GM23248 (cell line): ENCODE results near the gene FSTL3.

Experiments
- EZH2 ChIP-seq: fragments of 200-600 bp; sonication (generic); IDR thresholded peaks from 2 replicates; pipeline ENCODE4 v1.6.1; 2018; ENCODE audit warnings: antibody characterized with exemption, mild to moderate bottlenecking; ENCODE audit not compliant: insufficient read depth, poor library complexity, severe bottlenecking
- EZH2phosphoT487 ChIP-seq: fragments of 200-600 bp; sonication (generic); IDR thresholded peaks from 2 replicates; pipeline ENCODE4 v1.6.1; 2018; ENCODE audit warnings: antibody characterized with exemption, moderate library complexity, mild to moderate bottlenecking, low read depth; ENCODE audit not compliant: insufficient read depth

- TF ChIP-seq EZH2 (no peak), EZH2phosphoT487 (no peak)
These were observed 6.6 kb downstream of the FSTL3 start for GRCh38 chr19:682678-683320.
